Psoas muscle (tissue), 8 donors: ENCODE results near the gene ITGB8. TPM values are rescaled to one million over a fixed set of nuclear protein-coding genes. Genes with fewer than 3 reads are reported as not detected.

Source experiments
- ATAC-seq, 4 donors: fragments of 200-7000 bp; cut with Tn5 transposase; one replicate each; pipeline ENCODE4 v1.9.1; 2020; ENCODE audit warnings: moderate library complexity in 3 of 4, mild to moderate bottlenecking in 2 of 4
- DNase-seq, 2 donors: peaks; one replicate each; pipeline ENCODE4 v3.0.0-alpha.2; 2020
- H3K27ac ChIP-seq: fragments of 200-600 bp; one replicate; pipeline ENCODE4 v1.8.0; 2022
- H3K27me3 ChIP-seq, 3 donors: fragments of 200-600 bp in 1 of 3; one replicate each; pipeline versions ENCODE4 v1.6.1 to v1.8.0; 2013 to 2022; ENCODE audit warnings: low read length in 2 of 3, mild to moderate bottlenecking in 2 of 3, moderate library complexity in 1 of 3; ENCODE audit not compliant: insufficient read depth in 3 of 3
- H3K36me3 ChIP-seq, 2 donors: fragments of 200-600 bp in 1 of 2; one replicate each; pipeline versions ENCODE4 v1.6.1 to v1.8.0; 2013 to 2022; ENCODE audit warnings: low read depth in 1 of 2, mild to moderate bottlenecking in 1 of 2, moderate library complexity in 1 of 2; ENCODE audit not compliant: insufficient read depth in 1 of 2
- H3K4me1 ChIP-seq: fragments of 200-600 bp; one replicate; pipeline ENCODE4 v1.8.0; 2022
- H3K4me3 ChIP-seq: fragments of 200-600 bp; one replicate; pipeline ENCODE4 v1.8.0; 2022; ENCODE audit warnings: mild to moderate bottlenecking
- H3K9me3 ChIP-seq: fragments of 200-600 bp; one replicate; pipeline ENCODE4 v1.8.0; 2022
- WGBS, 3 donors: extraction: QIAGEN DNeasy Blood & Tissue Kit; methylation state at CpG; one replicate each; pipeline versions ENCODE4 v1.1.6 to v1.1.7; 2013; 5-methylcytosine and 5-hydroxymethylcytosine counted together
- intact Hi-C, 2 donors: fragments of 100-400 bp; cut with DNase I; formaldehyde crosslinking; loops; one replicate each; pipeline versions ENCODE4 v1.11.0 to v1.14.2; 2022
- polyA plus RNA-seq, 3 donors: library from polyadenylated mRNA; stranded (reverse); fragments of 200-250 nt; gene quantifications; one replicate each; pipeline ENCODE4 v1.2.3, GENCODE V29; 2013
- total RNA-seq, 4 donors: library from RNA; stranded (reverse); fragmentation: NEBNext Ultra II Directional in 2 of 4; extraction: Animal tissue kit (Norgen Biotek cat#: 25700) in 2 of 4; gene quantifications; one replicate each; pipeline versions ENCODE4 v1.2.1 to v1.2.4, GENCODE V29; 2021 to 2023
- TF ChIP-seq, protein P1 (sequence below): fragments of 200-600 bp; IDR thresholded peaks from one replicate; pipeline ENCODE4 v1.8.0; 2022; ENCODE audit warnings: antibody characterized with exemption
- donor health status: healthy with polysubstance abuse.
- donor health status: DM: no; HTN: no; CAD: no; lungs with moderate emphysema.
- donor health status: Bipolar disorder and iron deficiency.
- donor health status: healthy.
- donor health status: DM: yes; HTN: yes; CAD: no.
- donor health status: DM: no; HTN: no; CAD: no.
- donor health status: DM: no; HTN: no; CAD: no.
- donor health status: DM: yes; HTN: yes; CAD: no.

The ITGB8 gene
- total and polyA plus RNA-seq, 7 donors, result 0.04 to 0.60 (median 0.12) TPM

DNA sequence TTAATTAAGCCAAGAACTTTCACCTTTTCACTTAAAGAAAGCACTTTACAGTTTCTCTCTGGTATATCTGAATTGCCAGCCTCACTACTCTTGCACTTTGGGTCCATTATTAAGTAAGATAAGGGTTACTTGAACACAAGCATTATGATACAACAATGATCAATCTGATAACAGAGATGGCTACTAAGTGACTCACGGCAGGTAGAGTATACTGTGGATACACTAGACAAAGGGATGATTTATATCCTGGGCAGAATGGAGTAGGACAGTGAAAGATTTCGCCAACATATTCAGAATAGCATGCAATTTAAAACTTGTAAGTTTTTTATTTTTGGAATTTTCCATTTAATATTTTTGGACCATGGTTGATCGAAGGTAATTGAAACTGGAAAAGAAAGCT is 34.3 kb upstream of the ITGB8 start:
- ATAC-seq (no peak), DNase-seq (no peak)
- TF ChIP-seq, protein P1, sequence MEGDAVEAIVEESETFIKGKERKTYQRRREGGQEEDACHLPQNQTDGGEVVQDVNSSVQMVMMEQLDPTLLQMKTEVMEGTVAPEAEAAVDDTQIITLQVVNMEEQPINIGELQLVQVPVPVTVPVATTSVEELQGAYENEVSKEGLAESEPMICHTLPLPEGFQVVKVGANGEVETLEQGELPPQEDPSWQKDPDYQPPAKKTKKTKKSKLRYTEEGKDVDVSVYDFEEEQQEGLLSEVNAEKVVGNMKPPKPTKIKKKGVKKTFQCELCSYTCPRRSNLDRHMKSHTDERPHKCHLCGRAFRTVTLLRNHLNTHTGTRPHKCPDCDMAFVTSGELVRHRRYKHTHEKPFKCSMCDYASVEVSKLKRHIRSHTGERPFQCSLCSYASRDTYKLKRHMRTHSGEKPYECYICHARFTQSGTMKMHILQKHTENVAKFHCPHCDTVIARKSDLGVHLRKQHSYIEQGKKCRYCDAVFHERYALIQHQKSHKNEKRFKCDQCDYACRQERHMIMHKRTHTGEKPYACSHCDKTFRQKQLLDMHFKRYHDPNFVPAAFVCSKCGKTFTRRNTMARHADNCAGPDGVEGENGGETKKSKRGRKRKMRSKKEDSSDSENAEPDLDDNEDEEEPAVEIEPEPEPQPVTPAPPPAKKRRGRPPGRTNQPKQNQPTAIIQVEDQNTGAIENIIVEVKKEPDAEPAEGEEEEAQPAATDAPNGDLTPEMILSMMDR, result no peak
- Histone ChIP-seq H3K4me3 (no peak overlapping the region), H3K9me3 (no peaks in the 10 kb centered on the region), H3K4me1 (no peaks in the 10 kb centered on the region), H3K27ac (no peak overlapping the region), H3K27me3 (no peaks in the 10 kb centered on the region), H3K36me3 (no peaks in the 10 kb centered on the region)
- WGBS, 3 donors, result 74 to 88% (median 78%) methylated on average over 3 of the region's 3 CpGs
- intact Hi-C loops, result no loop called here

DNA sequence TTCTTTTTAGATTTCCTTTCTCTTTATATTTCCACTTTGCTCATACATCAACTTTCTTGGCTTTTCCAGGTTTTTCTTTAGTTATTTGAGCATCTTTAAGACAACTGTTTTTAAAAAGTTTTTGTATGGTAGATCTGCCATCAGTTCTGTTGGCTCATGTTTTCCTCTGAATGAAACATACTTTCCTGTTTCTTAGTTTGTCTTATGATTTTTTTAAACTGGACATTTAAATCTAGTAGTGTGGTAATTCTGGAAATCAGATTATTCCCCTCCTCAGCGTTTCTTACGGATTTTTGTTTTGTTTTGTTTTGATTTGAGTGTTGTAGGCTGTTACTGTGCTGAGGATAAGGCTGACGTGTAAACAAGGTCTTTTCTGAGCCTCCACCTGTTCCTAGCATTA is 33.8 kb upstream of the ITGB8 start:
- Histone ChIP-seq H3K27ac (no peak overlapping the region), H3K36me3 (no peaks in the 10 kb centered on the region), H3K9me3 (no peaks in the 10 kb centered on the region), H3K4me1 (no peaks in the 10 kb centered on the region), H3K4me3 (no peak overlapping the region), H3K27me3 (no peaks in the 10 kb centered on the region)
- TF ChIP-seq, protein P1, result no peak
- intact Hi-C loops, result no loop called here
- ATAC-seq (no peak), DNase-seq (no peak)
- WGBS, 3 donors, result 32 to 46% (median 33%) methylated on average over 3 of the region's 3 CpGs

DNA sequence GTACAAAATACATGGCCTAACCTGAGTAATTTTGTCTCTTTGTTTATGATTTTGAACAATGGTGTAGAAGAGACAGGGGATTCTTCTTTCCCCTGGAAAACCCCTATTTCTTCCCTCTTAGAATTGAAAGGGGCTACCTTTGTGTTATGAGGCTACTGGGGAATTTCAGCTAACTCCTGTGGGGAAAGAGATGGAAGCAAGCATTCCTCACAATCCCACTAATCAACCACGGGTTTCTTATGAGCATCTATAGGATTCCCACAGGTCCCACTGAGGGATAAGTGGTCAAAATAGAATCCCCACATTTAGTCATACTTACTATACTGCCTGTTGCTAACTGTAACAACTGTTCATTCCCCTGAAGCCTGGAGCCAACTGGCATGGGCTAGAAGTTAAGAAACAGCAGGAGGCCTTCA is 32.2 kb upstream of the ITGB8 start:
- Histone ChIP-seq H3K9me3 (no peaks in the 10 kb centered on the region), H3K27me3 (no peaks in the 10 kb centered on the region), H3K36me3 (no peaks in the 10 kb centered on the region), H3K4me3 (no peak overlapping the region), H3K27ac (no peak overlapping the region), H3K4me1 (no peaks in the 10 kb centered on the region)
- ATAC-seq (no peak), DNase-seq (no peak)
- TF ChIP-seq, protein P1, result no peak
- intact Hi-C loops, result no loop called here
- WGBS, 3 donors, result 15 to 32% (median 16%) methylated on average over 1 of the region's 1 CpG

DNA sequence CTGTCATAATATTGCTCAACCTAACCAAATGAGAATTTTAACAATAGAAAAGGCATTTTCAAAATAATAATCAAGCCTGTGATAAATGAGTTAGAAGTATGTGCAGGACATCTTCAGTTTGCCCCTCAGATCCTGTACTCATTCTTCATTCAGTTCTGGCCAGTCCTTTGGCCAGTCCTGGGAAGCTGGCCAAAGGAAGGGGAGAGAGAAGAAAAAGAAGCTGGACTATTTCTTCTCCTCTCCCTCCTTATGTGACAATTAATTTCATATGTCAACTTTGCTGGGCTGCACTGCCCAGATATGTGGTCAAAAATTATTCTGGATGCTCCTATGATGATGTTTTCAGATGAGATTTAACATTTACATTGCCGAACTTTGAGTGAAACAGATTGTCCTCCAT is 31.6 kb upstream of the ITGB8 start:
- WGBS, 3 donors, result 84 to 93% (median 92%) methylated on average over 1 of the region's 1 CpG
- TF ChIP-seq, protein P1, result no peak
- ATAC-seq (no peak), DNase-seq (no peak)
- no peaks in the 10 kb centered on the region for H3K36me3 ChIP-seq
- intact Hi-C loops, result no loop called here
- H3K27me3 ChIP-seq, result no peaks in the 10 kb centered on the region
- H3K9me3 ChIP-seq, result no peaks in the 10 kb centered on the region
- no peak overlapping the region for H3K4me3 ChIP-seq
- no peak overlapping the region for H3K27ac ChIP-seq
- no peaks in the 10 kb centered on the region for H3K4me1 ChIP-seq

DNA sequence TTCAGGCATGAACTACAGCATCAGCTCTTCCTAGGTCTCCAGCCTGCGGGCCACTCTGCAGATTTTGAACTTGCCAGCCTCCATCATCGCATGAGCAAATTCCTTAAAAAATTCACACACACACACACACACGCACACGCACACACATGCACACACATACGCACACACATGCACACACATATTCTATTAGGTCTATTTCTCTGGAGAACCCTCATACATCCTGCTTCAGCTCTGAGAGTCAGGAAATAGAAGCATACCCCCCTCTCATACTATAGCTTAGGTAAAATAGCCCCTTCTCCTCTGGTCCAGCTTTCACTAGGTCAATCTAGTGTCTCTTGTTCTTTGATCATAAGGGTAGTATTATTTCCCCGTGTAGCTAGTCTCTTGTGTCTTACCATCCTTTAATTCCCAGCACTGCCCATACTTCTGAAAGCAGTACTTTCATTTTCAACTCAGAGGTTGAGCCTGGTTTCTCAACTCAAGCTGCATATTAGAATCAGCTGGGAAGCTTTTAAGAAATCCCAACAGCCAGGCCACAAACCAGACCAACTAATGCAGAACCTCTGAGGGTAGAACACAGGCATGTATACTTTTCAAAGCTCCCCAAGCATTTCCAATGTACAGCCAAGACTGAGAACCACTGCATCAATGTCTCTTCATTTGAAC is 30.9 kb upstream of the ITGB8 start:
- Histone ChIP-seq H3K27me3 (no peaks in the 10 kb centered on the region), H3K36me3 (no peaks in the 10 kb centered on the region), H3K4me3 (no peak overlapping the region), H3K4me1 (no peaks in the 10 kb centered on the region), H3K27ac (no peak overlapping the region), H3K9me3 (no peaks in the 10 kb centered on the region)
- DNase-seq (no peak), ATAC-seq (no peak)
- intact Hi-C loops, result no loop called here
- 82 to 92% (median 84%) methylated on average over 6 of the region's 6 CpGs for WGBS, 3 donors
- TF ChIP-seq, protein P1, result no peak
